Stomach (tissue), 9 donors: ENCODE results near the gene DNAJC4. TPM values are rescaled to one million over a fixed set of nuclear protein-coding genes. Genes with fewer than 3 reads are reported as not detected.
A peak's percentile ranks its signal among the peaks of the same experiment; 100 is the strongest.
"Not testable (repeated sequence)": the region's sequence is repeated elsewhere in the genome, so short reads cannot be mapped to it uniquely, and the experiment has no call there.

Source experiments
- DNase-seq, 2 donors: peaks; one replicate each; pipeline versions ENCODE4 v3.0.0 to v3.0.0-alpha.2; 2013 to 2019
- H3K27ac ChIP-seq, 5 donors: fragments of 200-600 bp in 4 of 5; sonication (generic) in 4 of 5; one replicate each; pipeline ENCODE4 v1.5.1; 2013 to 2019; ENCODE audit warnings: mild to moderate bottlenecking in 1 of 5, moderate library complexity in 1 of 5
- H3K27me3 ChIP-seq, 3 donors: fragments of 200-600 bp; sonication (generic); one replicate each; pipeline ENCODE4 v1.5.1; 2017 to 2019; ENCODE audit warnings: mixed run types in 1 of 3
- H3K36me3 ChIP-seq, 4 donors: fragments of 200-600 bp; sonication (generic); 1 replicate in 3 of 4; 2 replicates in 1 of 4; pipeline ENCODE4 v1.5.1; 2016 to 2019
- H3K4me1 ChIP-seq, 4 donors: fragments of 200-600 bp; sonication (generic); one replicate each; pipeline ENCODE4 v1.5.1; 2016 to 2019
- H3K4me3 ChIP-seq, 4 donors: fragments of 200-600 bp; sonication (generic) in 3 of 4; one replicate each; pipeline ENCODE4 v1.5.1; 2016 to 2019; ENCODE audit warnings: mild to moderate bottlenecking in 1 of 4
- H3K9me3 ChIP-seq, 4 donors: fragments of 200-600 bp; sonication (generic); one replicate each; pipeline ENCODE4 v1.5.1; 2016 to 2019
- CTCF ChIP-seq, 7 experiments: fragments of 450-650 bp in 4 of 7; fragments of 200-600 bp in 3 of 7; sonication (generic) in 3 of 7; IDR thresholded peaks; one replicate each; pipeline ENCODE4 v1.5.1; 2016 to 2019; ENCODE audit warnings: antibody characterized with exemption in 7 of 7, control low read depth in 2 of 7, mild to moderate bottlenecking in 1 of 7
- EP300 ChIP-seq: sonication (generic); formaldehyde crosslinking; IDR thresholded peaks from one replicate; pipeline ENCODE4 v1.6.1; 2017; ENCODE audit warnings: antibody characterized with exemption
- POLR2A ChIP-seq, 4 donors: fragments of 450-650 bp; IDR thresholded peaks; one replicate each; pipeline ENCODE4 v1.6.1; 2016; ENCODE audit warnings: antibody characterized with exemption in 4 of 4, control low read depth in 2 of 4, mild to moderate bottlenecking in 1 of 4, moderate library complexity in 1 of 4
- POLR2AphosphoS5 ChIP-seq, 3 donors: sonication (generic); formaldehyde crosslinking; IDR thresholded peaks; one replicate each; pipeline ENCODE4 v1.6.1; 2016; ENCODE audit warnings: antibody characterized with exemption in 3 of 3
- WGBS, 5 donors: extraction: QIAGEN DNeasy Blood & Tissue Kit in 3 of 5; methylation state at CpG; one replicate each; pipeline versions ENCODE4 v1.1.5 to v1.1.7; 2013 to 2018; 5-methylcytosine and 5-hydroxymethylcytosine counted together
- intact Hi-C: fragments of 100-400 bp; cut with DNase I; formaldehyde crosslinking; loops from one replicate; pipeline ENCODE4 v1.15.1; 2023; ENCODE audit warnings: low total_unique reads
- polyA plus RNA-seq, 3 donors: library from polyadenylated mRNA; stranded (reverse); fragments of 200-250 nt; gene quantifications; one replicate each; pipeline ENCODE4 v1.2.3, GENCODE V29; 2013
- total RNA-seq, 5 donors: library from RNA; depleted of rRNA; stranded (reverse); fragments of >200 nt; gene quantifications; one replicate each; pipeline versions ENCODE4 v1.1.0 to v1.2.3, GENCODE V29; 2014 to 2016
- donor health status: healthy with polysubstance abuse.
- donor health status: Bipolar disorder and iron deficiency.
- donor health status: healthy.

The DNAJC4 gene
- total and polyA plus RNA-seq, 8 donors = 8.3 to 115 (median 42.8) TPM

GRCh38 chr11:64245797-64246620 is 15.7 kb downstream of the DNAJC4 start:
- 0 to 4% (median 1%) methylated on average over 32 to 46 of the region's 46 CpGs for WGBS, 5 donors
- no peaks in the 10 kb centered on the region for H3K27me3 ChIP-seq
- no peaks in the 10 kb centered on the region for H3K9me3 ChIP-seq
- DNase-seq = peak; percentile 70 to 92
- H3K36me3 ChIP-seq = peaks cover 14 to 18% (median 15%) of the 10 kb centered on the region in 4 donors
- TF ChIP-seq POLR2A (IDR thresholded peaks at IDR 0.05) = no peak
- TF ChIP-seq POLR2AphosphoS5 (IDR thresholded peaks at IDR 0.05) = peak in 2 of 3 donors; percentile 53 to 62
- peaks cover 32 to 67% (median 61%) of the 10 kb centered on the region in 4 donors for H3K4me1 ChIP-seq
- intact Hi-C loops = no loop called here
- peak overlapping the region; percentile 76 to 93 (median 86) for H3K27ac ChIP-seq
- peak overlapping the region; percentile 69 to 85 (median 74) for H3K4me3 ChIP-seq

GRCh38 chr11:64246621-64246870 is 16.2 kb downstream of the DNAJC4 start:
- DNase-seq, H3K27me3 ChIP-seq, H3K9me3 ChIP-seq, intact Hi-C loops: not testable (repeated sequence)
- Histone ChIP-seq H3K36me3 (peaks cover 14 to 18% (median 15%) of the 10 kb centered on the region in 4 donors), H3K4me3 (peak overlapping the region; percentile 69 to 85 (median 74)), H3K27ac (peak overlapping the region; percentile 76 to 93 (median 86)), H3K4me1 (peaks cover 33 to 69% (median 64%) of the 10 kb centered on the region in 4 donors)
- WGBS, 5 donors = 0 to 6% (median 0%) methylated on average over 3 to 34 of the region's 43 CpGs; no CpG with 5 or more reads in 1 of the 5 donors

GRCh38 chr11:64246871-64247728 is 16.8 kb downstream of the DNAJC4 start, which contains the start of gene PPP1R14B:
Gene PPP1R14B (minus strand): TSS chr11:64246943. CDS start chr11:64246673, 270 bp downstream.
- no peaks in the 10 kb centered on the region for H3K9me3 ChIP-seq
- peak within 1 kb of the TSS; percentile 76 to 93 (median 86) for H3K27ac ChIP-seq
- H3K36me3 ChIP-seq = peaks cover 14 to 18% (median 15%) of the 10 kb centered on the region in 4 donors
- peak within 1 kb of the TSS; percentile 69 to 85 (median 74) for H3K4me3 ChIP-seq
- H3K27me3 ChIP-seq = no peaks in the 10 kb centered on the region
- TF ChIP-seq EP300 = no peak
- TF ChIP-seq CTCF (IDR thresholded peaks at IDR 0.05) = peak in 1 of 7 experiments; percentile 35
- peak; percentile 20 to 70 (median 44) for TF ChIP-seq POLR2AphosphoS5 (IDR thresholded peaks at IDR 0.05)
- TF ChIP-seq POLR2A (IDR thresholded peaks at IDR 0.05) = no peak
- intact Hi-C loops = no loop called here
- DNase-seq = peak; percentile 89 to 96
- H3K4me1 ChIP-seq = peaks cover 36 to 71% (median 65%) of the 10 kb centered on the region in 4 donors
- WGBS, 5 donors = 0 to 1% (median 1%) methylated on average over 18 to 74 of the region's 74 CpGs

- TF ChIP-seq POLR2A (IDR thresholded peaks at IDR 0.05) = no peak
- TF ChIP-seq POLR2AphosphoS5 (IDR thresholded peaks at IDR 0.05) = no peak
- no peak for TF ChIP-seq CTCF (IDR thresholded peaks at IDR 0.05)
- TF ChIP-seq EP300 = no peak
- Histone ChIP-seq H3K4me1 (peaks cover 37 to 71% (median 65%) of the 10 kb centered on the region in 4 donors), H3K4me3 (peak overlapping the region; percentile 69 to 85 (median 74)), H3K27ac (peak overlapping the region; percentile 76 to 93 (median 86)), H3K36me3 (peaks cover 14 to 16% (median 15%) of the 10 kb centered on the region in 4 donors), H3K9me3 (no peaks in the 10 kb centered on the region), H3K27me3 (no peaks in the 10 kb centered on the region)
- 29 to 39% (median 35%) methylated on average over 29 to 31 of the region's 31 CpGs for WGBS, 5 donors
- intact Hi-C loops = no loop called here
- DNase-seq = no peak
Observed at GRCh38 chr11:64247729-64248531, 17.6 kb downstream of the DNAJC4 start.
